SU-DHL-6 (cell line): ENCODE results near the gene CKMT2.

ENCODE experiments used
- H2AFZ ChIP-seq: fragments of 200-600 bp; sonication (generic); 2 replicates; pipeline ENCODE4 v1.6.1; 2014; ENCODE audit warnings: low read depth, mild to moderate bottlenecking, moderate library complexity, mixed read lengths, antibody characterized with exemption, low read length; ENCODE audit not compliant: severe bottlenecking
- H3F3A ChIP-seq: fragments of 200-600 bp; shearing (Covaris generic); 2 replicates; pipeline ENCODE4 v1.6.0; 2016; ENCODE audit warnings: antibody characterized with exemption, mild to moderate bottlenecking; ENCODE audit not compliant: insufficient read depth
- H3K27ac ChIP-seq: fragments of 200-600 bp; sonication (generic); 2 replicates; pipeline ENCODE4 v1.5.1; 2016; ENCODE audit warnings: low read depth, mild to moderate bottlenecking, low read length, moderate library complexity, mixed read lengths
- H3K27me3 ChIP-seq: fragments of 200-600 bp; sonication (generic), shearing (Covaris generic); 2 replicates; pipeline ENCODE4 v1.6.0; 2014; ENCODE audit warnings: mild to moderate bottlenecking, low read length
- H3K36me3 ChIP-seq: fragments of 200-600 bp; sonication (generic); 2 replicates; pipeline ENCODE4 v1.6.1; 2014; ENCODE audit warnings: mild to moderate bottlenecking, low read length, mixed read lengths
- H3K4me2 ChIP-seq: fragments of 300-600, 200-600 bp; shearing (Covaris generic), sonication (generic); 2 replicates; pipeline ENCODE4 v1.6.0; 2014; ENCODE audit warnings: low read length, low read depth, mild to moderate bottlenecking; ENCODE audit not compliant: poor library complexity, severe bottlenecking
- H3K4me3 ChIP-seq: fragments of 200-600 bp; sonication (generic); 2 replicates; pipeline ENCODE4 v1.5.1; 2014; ENCODE audit warnings: antibody characterized with exemption, low read length, mild to moderate bottlenecking, mixed read lengths; ENCODE audit not compliant: insufficient read depth, poor library complexity, severe bottlenecking
- H3K79me2 ChIP-seq: fragments of 200-600 bp; sonication (generic); 2 replicates; pipeline ENCODE4 v1.6.1; 2014; ENCODE audit warnings: mild to moderate bottlenecking, low read length, moderate library complexity; ENCODE audit not compliant: insufficient read depth
- H3K9ac ChIP-seq: fragments of 200-600 bp; sonication (generic); 2 replicates; pipeline ENCODE4 v1.7.0; 2014; ENCODE audit warnings: mild to moderate bottlenecking, low read length
- H3K9me2 ChIP-seq: fragments of 200-600 bp; sonication (generic); replicated peaks from 2 replicates; pipeline ENCODE4 v1.6.1; 2014; ENCODE audit warnings: low read length; ENCODE audit not compliant: insufficient read depth
- H3K9me3 ChIP-seq: fragments of 200-600 bp; sonication (generic); 2 replicates; pipeline ENCODE4 v1.6.1; 2014; ENCODE audit warnings: low read length, mixed read lengths; ENCODE audit not compliant: insufficient read depth
- H4K20me1 ChIP-seq: fragments of 200-600 bp; sonication (generic); 2 replicates; pipeline ENCODE4 v1.6.1; 2014; ENCODE audit warnings: low read depth, mild to moderate bottlenecking, antibody characterized with exemption, low read length, moderate library complexity, mixed read lengths
- EZH2phosphoT487 ChIP-seq: fragments of 200-600 bp; sonication (generic), shearing (Covaris generic); conservative IDR thresholded peaks from 2 replicates; pipeline ENCODE4 v1.6.1; 2018; ENCODE audit warnings: mild to moderate bottlenecking, antibody characterized with exemption, low read length, moderate library complexity, mixed read lengths
- TF ChIP-seq, protein P1 (sequence below): fragments of 200-600 bp; sonication (generic); IDR thresholded peaks from one replicate; pipeline ENCODE4 v1.5.1; 2017; ENCODE audit warnings: antibody characterized with exemption, mild to moderate bottlenecking, low read length, moderate library complexity; ENCODE audit not compliant: insufficient read depth, poor library complexity, severe bottlenecking

CKMT2 gene

GRCh38 chr5:81232464-81233079 is 550 bp upstream of the CKMT2 start:
- H3K79me2 ChIP-seq: no peaks in the 10 kb centered on the region
- H3K9me3 ChIP-seq: no peaks in the 10 kb centered on the region
- H2AFZ ChIP-seq: no peak overlapping the region
- no peaks in the 10 kb centered on the region for H3F3A ChIP-seq
- no peaks in the 10 kb centered on the region for H3K27me3 ChIP-seq
- no peak overlapping the region for H3K9ac ChIP-seq
- H3K9me2 ChIP-seq: no peaks in the 10 kb centered on the region
- H3K27ac ChIP-seq: no peak overlapping the region
- TF ChIP-seq, protein P1, sequence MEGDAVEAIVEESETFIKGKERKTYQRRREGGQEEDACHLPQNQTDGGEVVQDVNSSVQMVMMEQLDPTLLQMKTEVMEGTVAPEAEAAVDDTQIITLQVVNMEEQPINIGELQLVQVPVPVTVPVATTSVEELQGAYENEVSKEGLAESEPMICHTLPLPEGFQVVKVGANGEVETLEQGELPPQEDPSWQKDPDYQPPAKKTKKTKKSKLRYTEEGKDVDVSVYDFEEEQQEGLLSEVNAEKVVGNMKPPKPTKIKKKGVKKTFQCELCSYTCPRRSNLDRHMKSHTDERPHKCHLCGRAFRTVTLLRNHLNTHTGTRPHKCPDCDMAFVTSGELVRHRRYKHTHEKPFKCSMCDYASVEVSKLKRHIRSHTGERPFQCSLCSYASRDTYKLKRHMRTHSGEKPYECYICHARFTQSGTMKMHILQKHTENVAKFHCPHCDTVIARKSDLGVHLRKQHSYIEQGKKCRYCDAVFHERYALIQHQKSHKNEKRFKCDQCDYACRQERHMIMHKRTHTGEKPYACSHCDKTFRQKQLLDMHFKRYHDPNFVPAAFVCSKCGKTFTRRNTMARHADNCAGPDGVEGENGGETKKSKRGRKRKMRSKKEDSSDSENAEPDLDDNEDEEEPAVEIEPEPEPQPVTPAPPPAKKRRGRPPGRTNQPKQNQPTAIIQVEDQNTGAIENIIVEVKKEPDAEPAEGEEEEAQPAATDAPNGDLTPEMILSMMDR: no peak
- H3K36me3 ChIP-seq: no peaks in the 10 kb centered on the region
- H3K4me2 ChIP-seq: no peak overlapping the region
- H3K4me3 ChIP-seq: no peak overlapping the region
- H4K20me1 ChIP-seq: no peaks in the 10 kb centered on the region

- Histone ChIP-seq H3F3A (no peaks in the 10 kb centered on the region), H3K9ac (no peak overlapping the region), H3K4me3 (no peak overlapping the region), H3K4me2 (no peak overlapping the region), H3K9me2 (no peaks in the 10 kb centered on the region), H4K20me1 (no peaks in the 10 kb centered on the region), H2AFZ (no peak overlapping the region), H3K27ac (no peak overlapping the region), H3K27me3 (no peaks in the 10 kb centered on the region), H3K36me3 (no peaks in the 10 kb centered on the region), H3K79me2 (no peaks in the 10 kb centered on the region), H3K9me3 (no peaks in the 10 kb centered on the region)
- TF ChIP-seq, protein P1: no peak
- TF ChIP-seq EZH2phosphoT487: no peak
These were observed 1.2 kb downstream of the CKMT2 start for GRCh38 chr5:81234299-81234698.

GRCh38 chr5:81234801-81235200 is 1.7 kb downstream of the CKMT2 start:
- Histone ChIP-seq H3K27ac (no peak overlapping the region), H3K4me2 (no peak overlapping the region), H3K79me2 (no peaks in the 10 kb centered on the region), H3K9me3 (no peaks in the 10 kb centered on the region), H3K9me2 (no peaks in the 10 kb centered on the region), H3F3A (no peaks in the 10 kb centered on the region), H2AFZ (no peak overlapping the region), H3K9ac (no peak overlapping the region), H4K20me1 (no peaks in the 10 kb centered on the region), H3K27me3 (no peaks in the 10 kb centered on the region), H3K36me3 (no peaks in the 10 kb centered on the region), H3K4me3 (no peak overlapping the region)
- TF ChIP-seq EZH2phosphoT487: no peak
- TF ChIP-seq, protein P1: no peak
